Hepatocyte (in vitro differentiated cells): Measurements from ENCODE around the gene PTPRT. TPM values are rescaled to one million over a fixed set of nuclear protein-coding genes. Genes with fewer than 3 reads are reported as not detected.
A peak's percentile ranks its signal among the peaks of the same experiment; 100 is the strongest.

Experiments used
- DNase-seq: peaks from one replicate; pipeline ENCODE4 v3.0.0-alpha.2; 2016; ENCODE audit warnings: low spot score
- H2AFZ ChIP-seq: fragments of 200-600 bp; sonication (generic); 2 replicates; pipeline ENCODE4 v1.6.0; 2016; ENCODE audit warnings: antibody characterized with exemption, mild to moderate bottlenecking
- H3K27ac ChIP-seq: fragments of 200-600 bp; sonication (generic); 2 replicates; pipeline ENCODE4 v1.5.1; 2016; ENCODE audit warnings: mild to moderate bottlenecking
- H3K27me3 ChIP-seq: fragments of 200-600 bp; sonication (generic); 2 replicates; pipeline ENCODE4 v1.6.1; 2016
- H3K36me3 ChIP-seq: fragments of 200-600 bp; sonication (generic); replicated peaks from 2 replicates; pipeline ENCODE4 v1.5.1; 2016; ENCODE audit warnings: low read depth; ENCODE audit not compliant: insufficient read depth
- H3K4me1 ChIP-seq: fragments of 200-600 bp; sonication (generic); 2 replicates; pipeline ENCODE4 v1.5.1; 2016; ENCODE audit warnings: mild to moderate bottlenecking, moderate library complexity; ENCODE audit not compliant: insufficient read depth
- H3K4me2 ChIP-seq: fragments of 200-600 bp; sonication (generic); 2 replicates; pipeline ENCODE4 v1.6.0; 2016
- H3K4me3 ChIP-seq: fragments of 200-600 bp; sonication (generic); 2 replicates; pipeline ENCODE4 v1.5.1; 2016; ENCODE audit warnings: mild to moderate bottlenecking
- H3K79me2 ChIP-seq: fragments of 200-600 bp; sonication (generic); 2 replicates; pipeline ENCODE4 v1.6.0; 2017; ENCODE audit warnings: mild to moderate bottlenecking
- H3K9me2 ChIP-seq: fragments of 200-600 bp; sonication (generic); replicated peaks from 2 replicates; pipeline ENCODE4 v1.6.0; 2017; ENCODE audit warnings: mild to moderate bottlenecking; ENCODE audit not compliant: insufficient read depth
- H3K9me3 ChIP-seq: fragments of 200-600 bp; sonication (generic); 2 replicates; pipeline ENCODE4 v1.5.1; 2016; ENCODE audit warnings: low read depth, mild to moderate bottlenecking
- H4K20me1 ChIP-seq: fragments of 200-600 bp; sonication (generic); 2 replicates; pipeline ENCODE4 v1.6.0; 2016; ENCODE audit warnings: mild to moderate bottlenecking; ENCODE audit not compliant: insufficient read depth, poor library complexity, severe bottlenecking
- EZH2 ChIP-seq: fragments of 200-600 bp; sonication (generic); IDR thresholded peaks from 2 replicates; pipeline ENCODE4 v1.6.1; 2016; ENCODE audit warnings: antibody characterized with exemption, mild to moderate bottlenecking, borderline replicate concordance
- EZH2phosphoT487 ChIP-seq: fragments of 200-600 bp; sonication (generic); IDR thresholded peaks from one replicate; pipeline ENCODE4 v1.6.1; 2018; ENCODE audit warnings: antibody characterized with exemption, mild to moderate bottlenecking, low read depth, moderate library complexity; ENCODE audit not compliant: unreplicated experiment, severe bottlenecking
- WGBS: methylation state at CpG from one replicate; pipeline ENCODE4 v1.1.6; 2016; ENCODE audit warnings: low lambda C conversion rate; ENCODE audit errors: missing lambda C conversion rate; 5-methylcytosine and 5-hydroxymethylcytosine counted together
- polyA plus RNA-seq: library from polyadenylated mRNA; unstranded; fragments of >200 nt; fragmentation: Nextera tagmentation; extraction: Ambion mirVana; gene quantifications from 2 replicates; pipeline ENCODE4 v1.2.1, GENCODE V29; 2016
- total RNA-seq: library from RNA; depleted of rRNA; stranded (reverse); fragments of >200 nt; gene quantifications from 2 replicates; pipeline ENCODE4 v1.2.3, GENCODE V29; 2014
- TF ChIP-seq, protein P1 (sequence below): fragments of 200-600 bp; sonication (generic); IDR thresholded peaks from 2 replicates; pipeline ENCODE4 v1.5.1; 2016; ENCODE audit warnings: antibody characterized with exemption, mild to moderate bottlenecking; ENCODE audit not compliant: poor library complexity

PTPRT gene
- total and polyA plus RNA-seq, 2 experiments from 2014 or later: 0.47 to 0.83 TPM

DNA sequence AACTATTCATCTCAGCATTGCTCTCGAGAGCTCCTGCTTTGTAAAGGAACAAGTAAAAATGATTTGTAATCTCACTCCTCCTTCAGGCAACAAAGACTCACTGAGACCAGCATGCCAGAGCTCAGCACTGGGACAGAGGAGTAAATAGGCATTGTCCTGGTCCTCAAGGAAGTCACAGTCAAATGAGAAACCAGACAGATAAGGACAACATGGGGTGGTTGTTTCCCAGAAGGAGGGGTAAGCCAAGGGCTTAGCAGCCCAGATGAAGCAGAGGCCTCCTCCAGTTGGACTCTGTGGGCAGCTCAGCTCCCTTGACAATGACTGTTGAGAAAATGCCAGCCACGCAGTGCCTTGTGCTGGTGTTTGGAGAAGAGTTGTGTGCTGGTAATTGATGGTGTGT lies 1145.8 kb downstream of the PTPRT start:
- no peaks in the 10 kb centered on the region for H3K9me2 ChIP-seq
- no peaks in the 10 kb centered on the region for H4K20me1 ChIP-seq
- no peaks in the 10 kb centered on the region for H3K4me1 ChIP-seq
- no peaks in the 10 kb centered on the region for H3K27me3 ChIP-seq
- H2AFZ ChIP-seq: no peak overlapping the region
- H3K79me2 ChIP-seq: no peaks in the 10 kb centered on the region
- DNase-seq: no peak
- 83% methylated on average over 2 of the region's 2 CpGs for WGBS
- no peaks in the 10 kb centered on the region for H3K36me3 ChIP-seq
- no peaks in the 10 kb centered on the region for H3K9me3 ChIP-seq
- no peak overlapping the region for H3K27ac ChIP-seq
- no peak overlapping the region for H3K4me3 ChIP-seq
- no peak for TF ChIP-seq EZH2
- TF ChIP-seq, protein P1, sequence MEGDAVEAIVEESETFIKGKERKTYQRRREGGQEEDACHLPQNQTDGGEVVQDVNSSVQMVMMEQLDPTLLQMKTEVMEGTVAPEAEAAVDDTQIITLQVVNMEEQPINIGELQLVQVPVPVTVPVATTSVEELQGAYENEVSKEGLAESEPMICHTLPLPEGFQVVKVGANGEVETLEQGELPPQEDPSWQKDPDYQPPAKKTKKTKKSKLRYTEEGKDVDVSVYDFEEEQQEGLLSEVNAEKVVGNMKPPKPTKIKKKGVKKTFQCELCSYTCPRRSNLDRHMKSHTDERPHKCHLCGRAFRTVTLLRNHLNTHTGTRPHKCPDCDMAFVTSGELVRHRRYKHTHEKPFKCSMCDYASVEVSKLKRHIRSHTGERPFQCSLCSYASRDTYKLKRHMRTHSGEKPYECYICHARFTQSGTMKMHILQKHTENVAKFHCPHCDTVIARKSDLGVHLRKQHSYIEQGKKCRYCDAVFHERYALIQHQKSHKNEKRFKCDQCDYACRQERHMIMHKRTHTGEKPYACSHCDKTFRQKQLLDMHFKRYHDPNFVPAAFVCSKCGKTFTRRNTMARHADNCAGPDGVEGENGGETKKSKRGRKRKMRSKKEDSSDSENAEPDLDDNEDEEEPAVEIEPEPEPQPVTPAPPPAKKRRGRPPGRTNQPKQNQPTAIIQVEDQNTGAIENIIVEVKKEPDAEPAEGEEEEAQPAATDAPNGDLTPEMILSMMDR: no peak
- TF ChIP-seq EZH2phosphoT487: no peak
- H3K4me2 ChIP-seq: no peak overlapping the region

DNA sequence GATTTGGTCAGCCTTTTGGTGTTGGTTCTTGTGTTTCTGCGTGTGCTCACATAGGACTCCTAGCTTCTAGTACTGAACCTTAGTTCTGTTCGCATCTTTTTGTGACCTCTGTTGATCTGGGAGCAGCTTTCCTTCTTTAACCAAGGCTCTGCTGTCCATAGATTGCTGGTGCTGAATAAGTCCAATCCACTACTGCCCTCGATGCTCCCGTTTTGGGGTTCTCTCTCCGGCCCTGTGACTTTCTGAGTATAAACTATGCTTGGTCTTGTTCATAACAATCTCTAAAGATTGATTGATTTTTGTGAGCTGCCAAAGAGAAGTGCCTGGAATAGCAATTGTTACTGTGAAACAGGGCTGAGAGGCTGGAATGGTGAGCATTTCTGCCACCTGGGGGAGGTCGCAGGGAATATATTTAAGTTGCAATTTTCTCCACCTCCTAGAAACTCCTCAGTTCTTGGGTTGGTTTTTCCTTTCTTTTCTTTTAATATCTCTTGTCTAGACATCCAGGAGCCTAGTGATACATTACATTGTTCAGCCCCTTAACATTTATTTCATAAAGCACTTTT lies 1148.6 kb downstream of the PTPRT start:
- Histone ChIP-seq H4K20me1 (no peaks in the 10 kb centered on the region), H3K4me2 (no peak overlapping the region), H3K9me2 (no peaks in the 10 kb centered on the region), H3K79me2 (no peaks in the 10 kb centered on the region), H3K27me3 (no peaks in the 10 kb centered on the region), H3K27ac (no peak overlapping the region), H3K4me1 (no peaks in the 10 kb centered on the region), H2AFZ (no peak overlapping the region), H3K9me3 (no peaks in the 10 kb centered on the region), H3K4me3 (no peak overlapping the region), H3K36me3 (no peaks in the 10 kb centered on the region)
- peak; percentile 10 for DNase-seq
- TF ChIP-seq, protein P1: peak; percentile 50
- TF ChIP-seq EZH2phosphoT487 (no peak), EZH2 (no peak)
- WGBS: 38% methylated on average over 6 of the region's 6 CpGs

- Histone ChIP-seq H3K27ac (no peak overlapping the region), H3K36me3 (no peaks in the 10 kb centered on the region), H3K4me1 (no peaks in the 10 kb centered on the region), H4K20me1 (no peaks in the 10 kb centered on the region), H3K9me2 (no peaks in the 10 kb centered on the region), H3K4me3 (no peak overlapping the region), H3K4me2 (no peak overlapping the region), H3K79me2 (no peaks in the 10 kb centered on the region), H3K9me3 (no peaks in the 10 kb centered on the region), H2AFZ (no peak overlapping the region), H3K27me3 (no peaks in the 10 kb centered on the region)
- TF ChIP-seq EZH2phosphoT487: no peak
- TF ChIP-seq EZH2: no peak
- TF ChIP-seq, protein P1: peak; percentile 16
- DNase-seq: no peak
- 70% methylated on average over 1 of the region's 1 CpG for WGBS
These were observed 1161.9 kb downstream of the PTPRT start for GRCh38 chr20:42027746-42028268.
